Esophagus muscularis mucosa (tissue), 4 donors: ENCODE data around the gene AGBL1. TPM values are rescaled to one million over a fixed set of nuclear protein-coding genes. Genes with fewer than 3 reads are reported as not detected.

Source experiments
- DNase-seq: peaks from one replicate; pipeline ENCODE4 v3.0.0-alpha.2; 2017; ENCODE audit errors: extremely low spot score
- H3K27ac ChIP-seq, 4 donors: fragments of 200-600 bp; sonication (generic); replicated peaks in 1 of 4; 1 replicate in 3 of 4; 2 replicates in 1 of 4; pipeline ENCODE4 v1.5.1; 2016 to 2019; ENCODE audit warnings: mild to moderate bottlenecking in 1 of 4
- H3K27me3 ChIP-seq, 4 donors: fragments of 200-600 bp; sonication (generic); one replicate each; pipeline versions ENCODE4 v1.5.1 to v1.6.0; 2016 to 2019
- H3K36me3 ChIP-seq, 4 donors: fragments of 200-600 bp; sonication (generic); one replicate each; pipeline ENCODE4 v1.5.1; 2016 to 2019
- H3K4me1 ChIP-seq, 4 donors: fragments of 200-600 bp; sonication (generic); one replicate each; pipeline ENCODE4 v1.5.1; 2016 to 2019
- H3K4me3 ChIP-seq, 4 donors: fragments of 200-600 bp; sonication (generic); 1 replicate in 2 of 4; 2 replicates in 2 of 4; pipeline ENCODE4 v1.5.1; 2016 to 2019; ENCODE audit warnings: mild to moderate bottlenecking in 4 of 4, moderate library complexity in 1 of 4
- H3K9me3 ChIP-seq, 4 donors: fragments of 200-600 bp; sonication (generic); 1 replicate in 3 of 4; 2 replicates in 1 of 4; pipeline ENCODE4 v1.5.1; 2016 to 2019
- EP300 ChIP-seq: sonication (generic); formaldehyde crosslinking; IDR thresholded peaks from one replicate; pipeline ENCODE4 v1.6.1; 2017; ENCODE audit warnings: antibody characterized with exemption
- POLR2A ChIP-seq: fragments of 450-650 bp; IDR thresholded peaks from one replicate; pipeline ENCODE4 v1.6.1; 2017; ENCODE audit warnings: antibody characterized with exemption, moderate library complexity, mild to moderate bottlenecking, low read depth
- POLR2AphosphoS5 ChIP-seq, 2 donors: sonication (generic); formaldehyde crosslinking; IDR thresholded peaks; one replicate each; pipeline ENCODE4 v1.6.1; 2017; ENCODE audit warnings: antibody characterized with exemption in 2 of 2
- WGBS: methylation state at CpG from one replicate; pipeline ENCODE4 v1.1.5; 2018; 5-methylcytosine and 5-hydroxymethylcytosine counted together
- intact Hi-C: fragments of 100-400 bp; cut with DNase I; formaldehyde crosslinking; loops from one replicate; pipeline ENCODE4 v1.15.1; 2023
- total RNA-seq, 4 donors: library from RNA; depleted of rRNA; stranded (reverse); fragments of >200 nt; gene quantifications; one replicate each; pipeline versions ENCODE4 v1.1.0 to v1.2.1, GENCODE V29; 2016
- TF ChIP-seq, protein P1 (sequence below), 3 experiments: fragments of 200-600 bp in 2 of 3; fragments of 450-650 bp in 1 of 3; sonication (generic) in 2 of 3; IDR thresholded peaks; one replicate each; pipeline ENCODE4 v1.5.1; 2017 to 2019; ENCODE audit warnings: antibody characterized with exemption in 3 of 3, mild to moderate bottlenecking in 2 of 3, moderate library complexity in 1 of 3

The AGBL1 gene
- total RNA-seq, 4 donors from 2014 or later = 0.06 TPM; not detected in 3

DNA sequence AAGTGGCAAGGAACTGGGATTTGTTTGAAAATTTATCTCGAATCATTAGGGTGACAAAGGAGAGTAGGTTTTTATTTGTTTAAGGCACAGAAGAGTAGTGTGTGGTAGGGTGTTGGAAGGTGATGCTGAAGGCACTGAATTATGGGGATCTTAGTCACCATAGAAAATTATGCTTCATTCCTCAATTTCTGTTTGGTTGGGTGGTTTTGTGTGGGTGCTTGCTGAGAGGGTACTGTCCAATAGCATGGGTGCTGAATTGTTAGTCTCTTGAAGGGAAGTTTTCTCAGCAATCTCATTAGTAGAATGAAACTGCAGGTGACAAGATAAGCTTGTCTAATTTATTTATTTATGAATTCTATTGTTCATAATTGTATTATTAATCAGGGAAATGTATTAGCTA, 610.9 kb downstream of the AGBL1 start:
- WGBS = 89% methylated on average over 1 of the region's 1 CpG
- DNase-seq = no peak
- H3K4me3 ChIP-seq = no peak overlapping the region
- no peaks in the 10 kb centered on the region for H3K9me3 ChIP-seq
- H3K4me1 ChIP-seq = no peaks in the 10 kb centered on the region
- intact Hi-C loops = loop anchor here (10.0 kb wide), 1 partner anchor 114 kb away; no protein-coding TSS in a partner anchor
- no peaks in the 10 kb centered on the region for H3K27me3 ChIP-seq
- TF ChIP-seq, protein P1, sequence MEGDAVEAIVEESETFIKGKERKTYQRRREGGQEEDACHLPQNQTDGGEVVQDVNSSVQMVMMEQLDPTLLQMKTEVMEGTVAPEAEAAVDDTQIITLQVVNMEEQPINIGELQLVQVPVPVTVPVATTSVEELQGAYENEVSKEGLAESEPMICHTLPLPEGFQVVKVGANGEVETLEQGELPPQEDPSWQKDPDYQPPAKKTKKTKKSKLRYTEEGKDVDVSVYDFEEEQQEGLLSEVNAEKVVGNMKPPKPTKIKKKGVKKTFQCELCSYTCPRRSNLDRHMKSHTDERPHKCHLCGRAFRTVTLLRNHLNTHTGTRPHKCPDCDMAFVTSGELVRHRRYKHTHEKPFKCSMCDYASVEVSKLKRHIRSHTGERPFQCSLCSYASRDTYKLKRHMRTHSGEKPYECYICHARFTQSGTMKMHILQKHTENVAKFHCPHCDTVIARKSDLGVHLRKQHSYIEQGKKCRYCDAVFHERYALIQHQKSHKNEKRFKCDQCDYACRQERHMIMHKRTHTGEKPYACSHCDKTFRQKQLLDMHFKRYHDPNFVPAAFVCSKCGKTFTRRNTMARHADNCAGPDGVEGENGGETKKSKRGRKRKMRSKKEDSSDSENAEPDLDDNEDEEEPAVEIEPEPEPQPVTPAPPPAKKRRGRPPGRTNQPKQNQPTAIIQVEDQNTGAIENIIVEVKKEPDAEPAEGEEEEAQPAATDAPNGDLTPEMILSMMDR (IDR thresholded peaks at IDR 0.05) = no peak
- TF ChIP-seq POLR2AphosphoS5 (IDR thresholded peaks at IDR 0.05) = no peak
- no peak for TF ChIP-seq EP300
- no peak for TF ChIP-seq POLR2A
- no peaks in the 10 kb centered on the region for H3K36me3 ChIP-seq
- H3K27ac ChIP-seq = no peak overlapping the region

DNA sequence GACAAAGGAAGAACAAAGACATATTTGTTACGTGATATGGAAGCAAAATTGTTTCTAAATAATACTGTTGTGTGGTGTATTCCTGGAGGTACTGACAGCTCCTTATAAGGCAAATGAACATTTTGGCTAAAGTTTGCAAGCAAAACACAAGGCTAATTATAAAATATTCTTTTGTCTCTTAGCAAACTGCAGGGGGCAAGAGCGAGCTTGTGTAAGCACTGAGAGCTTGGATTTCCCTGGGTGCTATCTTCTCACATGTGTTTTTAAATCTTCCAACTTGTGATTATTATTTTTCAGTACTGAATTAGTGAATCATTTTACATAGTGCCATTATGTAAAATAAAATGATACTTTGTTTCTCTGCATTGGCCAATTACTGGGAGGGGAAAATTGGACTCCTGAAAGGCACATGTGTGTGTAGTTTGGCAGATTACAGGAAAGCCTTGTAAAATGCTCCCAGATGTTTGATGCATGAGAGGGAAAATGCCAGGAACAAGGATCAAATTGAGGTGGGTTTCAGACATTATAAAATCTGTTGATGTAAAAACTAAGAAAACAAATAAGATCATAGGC, 611.5 kb downstream of the AGBL1 start:
- Histone ChIP-seq H3K27ac (no peak overlapping the region), H3K27me3 (no peaks in the 10 kb centered on the region), H3K36me3 (no peaks in the 10 kb centered on the region), H3K4me3 (no peak overlapping the region), H3K4me1 (no peaks in the 10 kb centered on the region), H3K9me3 (no peaks in the 10 kb centered on the region)
- intact Hi-C loops = loop anchor here (10.0 kb wide), 1 partner anchor 114 kb away; no protein-coding TSS in a partner anchor
- WGBS = 47% methylated on average over 2 of the region's 2 CpGs
- TF ChIP-seq POLR2A = no peak
- TF ChIP-seq, protein P1 (IDR thresholded peaks at IDR 0.05) = peak in 1 of 3 experiments; percentile 27
- no peak for TF ChIP-seq POLR2AphosphoS5 (IDR thresholded peaks at IDR 0.05)
- no peak for DNase-seq

DNA sequence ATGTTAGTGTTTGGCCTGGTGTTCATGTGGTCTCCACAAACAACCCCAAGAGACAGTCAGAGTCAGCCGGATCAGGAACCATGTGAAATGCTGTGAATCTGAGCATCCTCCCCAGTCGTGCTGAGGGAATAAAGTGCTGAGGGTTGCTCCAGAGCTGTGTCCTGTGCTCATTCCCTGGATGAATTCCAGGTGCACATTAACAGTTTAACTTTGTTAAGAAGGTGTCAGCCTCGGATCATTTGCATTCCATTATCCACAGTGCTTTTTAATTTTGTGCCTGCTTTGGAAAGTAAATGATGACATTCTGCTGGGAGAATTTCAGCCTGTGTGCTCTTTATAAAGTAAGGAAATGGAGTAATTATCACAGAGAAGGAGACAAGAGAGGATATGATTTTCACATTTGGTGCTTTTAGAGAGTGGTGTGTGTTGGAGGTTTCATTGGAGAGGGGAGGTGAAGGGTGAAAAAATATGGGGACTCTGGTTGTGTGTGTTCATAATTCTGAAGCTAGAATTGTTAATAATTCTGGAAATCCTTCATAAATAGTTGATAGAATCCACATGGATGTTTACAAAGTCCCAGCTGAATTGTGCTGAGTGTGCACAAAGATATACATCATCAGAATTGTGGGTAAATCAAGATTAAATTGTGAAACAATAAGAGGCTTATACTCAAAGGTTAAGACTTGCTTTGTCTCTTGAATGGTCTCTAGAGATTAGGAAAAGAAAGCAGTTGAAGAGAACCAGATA, 621.4 kb downstream of the AGBL1 start:
- Histone ChIP-seq H3K36me3 (no peaks in the 10 kb centered on the region), H3K27ac (no peak overlapping the region), H3K4me3 (no peak overlapping the region), H3K27me3 (no peaks in the 10 kb centered on the region), H3K4me1 (peaks cover 0 to 8% (median 0%) of the 10 kb centered on the region in 4 donors), H3K9me3 (no peaks in the 10 kb centered on the region)
- intact Hi-C loops = no loop called here
- WGBS = 29% methylated on average over 3 of the region's 3 CpGs
- TF ChIP-seq EP300 = no peak
- no peak for TF ChIP-seq POLR2AphosphoS5 (IDR thresholded peaks at IDR 0.05)
- TF ChIP-seq POLR2A = no peak
- TF ChIP-seq, protein P1 (IDR thresholded peaks at IDR 0.05) = no peak
- no peak for DNase-seq

DNA sequence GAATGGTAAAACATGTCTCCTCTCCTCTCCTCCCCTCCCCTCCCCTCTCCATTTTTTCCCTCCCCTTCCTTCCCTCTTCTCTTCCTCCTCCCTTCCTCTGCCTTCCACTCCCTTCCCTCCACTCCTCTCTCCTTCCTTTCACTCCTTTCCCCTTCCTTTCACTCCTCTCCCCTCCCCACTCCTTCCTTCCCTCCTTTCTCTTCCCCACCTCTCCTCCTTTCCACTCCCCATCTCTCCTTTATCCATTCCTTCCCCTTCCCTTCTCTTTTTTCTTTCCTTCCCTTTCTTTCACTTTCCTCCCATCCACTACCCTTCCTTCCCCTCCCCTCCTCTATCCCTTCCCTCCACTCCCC, 621.9 kb downstream of the AGBL1 start:
- no peak for DNase-seq
- no peaks in the 10 kb centered on the region for H3K27me3 ChIP-seq
- peaks cover 0 to 8% (median 0%) of the 10 kb centered on the region in 4 donors for H3K4me1 ChIP-seq
- no peak for TF ChIP-seq EP300
- no peak for TF ChIP-seq POLR2A
- no peak overlapping the region for H3K27ac ChIP-seq
- intact Hi-C loops = no loop called here
- no peak overlapping the region for H3K4me3 ChIP-seq
- no peaks in the 10 kb centered on the region for H3K36me3 ChIP-seq
- H3K9me3 ChIP-seq = no peaks in the 10 kb centered on the region

DNA sequence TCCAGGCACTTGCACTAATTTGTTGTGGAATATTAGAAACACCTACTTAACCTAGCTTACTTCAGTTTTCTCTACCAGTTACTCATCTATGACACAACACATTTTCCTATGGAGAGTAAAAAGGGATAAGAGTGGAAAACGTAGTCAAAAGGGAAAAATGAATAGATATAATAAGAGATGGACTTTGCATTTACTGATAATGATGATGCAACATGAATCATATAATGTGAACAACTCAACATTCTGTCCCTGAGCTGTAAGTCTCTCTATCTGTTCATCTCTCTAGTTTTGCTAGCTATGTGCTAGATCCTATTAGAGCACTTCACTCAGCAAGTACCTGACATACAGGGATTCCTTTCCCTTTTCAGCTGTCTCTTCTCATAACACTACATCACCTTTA, 627.1 kb downstream of the AGBL1 start:
- WGBS = 52% methylated on average over 1 of the region's 1 CpG
- intact Hi-C loops = no loop called here
- TF ChIP-seq, protein P1 (IDR thresholded peaks at IDR 0.05) = no peak
- TF ChIP-seq POLR2AphosphoS5 (IDR thresholded peaks at IDR 0.05) (no peak), EP300 (no peak), POLR2A (no peak)
- Histone ChIP-seq H3K4me1 (peaks cover 0 to 8% (median 7%) of the 10 kb centered on the region in 4 donors), H3K36me3 (no peaks in the 10 kb centered on the region), H3K4me3 (no peak overlapping the region), H3K27me3 (no peaks in the 10 kb centered on the region), H3K9me3 (no peaks in the 10 kb centered on the region), H3K27ac (no peak overlapping the region)
- DNase-seq = no peak
